Colonic mucosa (tissue), 4 donors: Measurements from ENCODE around the gene PIGH. TPM values are rescaled to one million over a fixed set of nuclear protein-coding genes. Genes with fewer than 3 reads are reported as not detected.
"Not testable (repeated sequence)": the region's sequence is repeated elsewhere in the genome, so short reads cannot be mapped to it uniquely, and the experiment has no call there.

Experiments used
- DNase-seq: peaks from one replicate; pipeline ENCODE4 v3.0.0-alpha.2; 2020
- H3K27ac ChIP-seq: fragments of 200-600 bp; one replicate; pipeline ENCODE4 v1.8.0; 2021
- H3K27me3 ChIP-seq: fragments of 200-600 bp; one replicate; pipeline ENCODE4 v1.8.0; 2021
- H3K36me3 ChIP-seq: fragments of 200-600 bp; one replicate; pipeline ENCODE4 v1.8.0; 2021
- H3K4me1 ChIP-seq: fragments of 200-600 bp; one replicate; pipeline ENCODE4 v1.8.0; 2021; ENCODE audit warnings: mild to moderate bottlenecking
- H3K4me3 ChIP-seq: fragments of 200-600 bp; one replicate; pipeline ENCODE4 v1.8.0; 2021
- H3K9ac ChIP-seq, 2 donors: one replicate each; pipeline ENCODE4 v1.7.0; 2013; ENCODE audit warnings: control low read depth in 2 of 2, low read depth in 2 of 2, low read length in 2 of 2
- H3K9me3 ChIP-seq: fragments of 200-600 bp; one replicate; pipeline ENCODE4 v1.8.0; 2021
- intact Hi-C: fragments of 100-400 bp; cut with DNase I; formaldehyde crosslinking; loops from one replicate; pipeline ENCODE4 v1.14.1; 2022
- total RNA-seq, 2 donors: library from RNA; stranded (reverse); fragmentation: NEBNext Ultra II Directional in 1 of 2; extraction: Animal tissue kit (Norgen Biotek cat#: 25700) in 1 of 2; gene quantifications; one replicate each; pipeline ENCODE4 v1.2.1, GENCODE V29; 2021
- TF ChIP-seq, protein P1 (sequence below): fragments of 200-600 bp; IDR thresholded peaks from one replicate; pipeline ENCODE4 v1.8.0; 2022; ENCODE audit warnings: antibody characterized with exemption, mild to moderate bottlenecking
- donor health status: healthy.
- donor health status: DM: no; HTN: no; CAD: no.
- donor health status: DM: no; HTN: no; CAD: no.

PIGH gene
- total RNA-seq, 2 donors from 2014 or later = 16.3 to 17.1 TPM

DNA sequence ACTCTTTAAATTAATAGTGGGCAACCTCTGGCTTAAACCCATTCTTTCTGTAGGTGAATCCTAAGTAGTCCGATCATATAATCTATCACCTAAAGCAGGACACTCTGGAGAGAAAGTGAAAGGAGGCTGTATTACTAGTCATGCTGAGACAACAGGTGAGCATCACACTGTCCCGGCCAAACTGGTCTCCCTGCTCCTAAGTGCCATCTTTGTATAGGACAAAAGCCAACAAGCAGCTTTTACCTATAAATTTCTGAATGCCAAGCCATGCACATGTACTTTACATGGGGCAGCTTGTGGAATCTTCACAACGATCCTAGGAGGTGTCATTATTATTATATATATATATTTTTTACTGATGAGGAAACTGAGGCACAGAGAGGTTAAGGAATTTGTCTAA is 48.9 kb downstream of the PIGH start:
- DNase-seq = no peak
- TF ChIP-seq, protein P1, sequence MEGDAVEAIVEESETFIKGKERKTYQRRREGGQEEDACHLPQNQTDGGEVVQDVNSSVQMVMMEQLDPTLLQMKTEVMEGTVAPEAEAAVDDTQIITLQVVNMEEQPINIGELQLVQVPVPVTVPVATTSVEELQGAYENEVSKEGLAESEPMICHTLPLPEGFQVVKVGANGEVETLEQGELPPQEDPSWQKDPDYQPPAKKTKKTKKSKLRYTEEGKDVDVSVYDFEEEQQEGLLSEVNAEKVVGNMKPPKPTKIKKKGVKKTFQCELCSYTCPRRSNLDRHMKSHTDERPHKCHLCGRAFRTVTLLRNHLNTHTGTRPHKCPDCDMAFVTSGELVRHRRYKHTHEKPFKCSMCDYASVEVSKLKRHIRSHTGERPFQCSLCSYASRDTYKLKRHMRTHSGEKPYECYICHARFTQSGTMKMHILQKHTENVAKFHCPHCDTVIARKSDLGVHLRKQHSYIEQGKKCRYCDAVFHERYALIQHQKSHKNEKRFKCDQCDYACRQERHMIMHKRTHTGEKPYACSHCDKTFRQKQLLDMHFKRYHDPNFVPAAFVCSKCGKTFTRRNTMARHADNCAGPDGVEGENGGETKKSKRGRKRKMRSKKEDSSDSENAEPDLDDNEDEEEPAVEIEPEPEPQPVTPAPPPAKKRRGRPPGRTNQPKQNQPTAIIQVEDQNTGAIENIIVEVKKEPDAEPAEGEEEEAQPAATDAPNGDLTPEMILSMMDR = no peak
- no peaks in the 10 kb centered on the region for H3K4me1 ChIP-seq
- no peak overlapping the region for H3K9ac ChIP-seq
- no peak overlapping the region for H3K27ac ChIP-seq
- no peaks in the 10 kb centered on the region for H3K36me3 ChIP-seq
- intact Hi-C loops = no loop called here
- H3K9me3 ChIP-seq = no peaks in the 10 kb centered on the region
- no peak overlapping the region for H3K4me3 ChIP-seq
- H3K27me3 ChIP-seq = no peaks in the 10 kb centered on the region

DNA sequence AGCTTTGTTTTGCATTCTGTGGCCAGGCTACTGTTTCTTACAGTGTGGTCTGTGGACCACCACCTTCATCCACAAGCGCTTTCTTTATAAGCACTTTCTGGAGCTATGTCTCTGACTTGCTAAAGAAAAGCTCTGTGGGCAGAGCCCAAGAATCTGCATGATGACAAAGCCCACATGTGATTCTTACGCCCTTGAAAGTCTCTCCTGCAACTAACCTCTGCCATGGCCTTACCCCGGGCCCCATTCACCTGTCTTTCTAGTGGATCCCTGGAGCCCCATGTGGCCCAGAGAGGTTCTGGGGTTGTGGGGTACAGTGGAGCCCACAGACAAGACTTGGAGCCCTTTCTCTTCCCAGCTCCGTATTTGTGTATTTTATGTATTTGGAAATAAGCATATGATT is 50.3 kb downstream of the PIGH start:
- no peaks in the 10 kb centered on the region for H3K36me3 ChIP-seq
- intact Hi-C loops = no loop called here
- no peaks in the 10 kb centered on the region for H3K4me1 ChIP-seq
- no peak overlapping the region for H3K4me3 ChIP-seq
- H3K9me3 ChIP-seq = no peaks in the 10 kb centered on the region
- H3K9ac ChIP-seq = no peak overlapping the region
- H3K27ac ChIP-seq = no peak overlapping the region
- no peaks in the 10 kb centered on the region for H3K27me3 ChIP-seq
- no peak for DNase-seq
- TF ChIP-seq, protein P1 = no peak

- no peak for DNase-seq
- Histone ChIP-seq H3K36me3 (no peaks in the 10 kb centered on the region), H3K4me1 (no peaks in the 10 kb centered on the region), H3K9ac (no peak overlapping the region), H3K9me3 (no peaks in the 10 kb centered on the region), H3K27me3 (no peaks in the 10 kb centered on the region), H3K27ac (no peak overlapping the region), H3K4me3 (no peak overlapping the region)
- intact Hi-C loops = no loop called here
- TF ChIP-seq, protein P1 = no peak
These were observed 52.8 kb downstream of the PIGH start for GRCh38 chr14:67547224-67547780.

DNA sequence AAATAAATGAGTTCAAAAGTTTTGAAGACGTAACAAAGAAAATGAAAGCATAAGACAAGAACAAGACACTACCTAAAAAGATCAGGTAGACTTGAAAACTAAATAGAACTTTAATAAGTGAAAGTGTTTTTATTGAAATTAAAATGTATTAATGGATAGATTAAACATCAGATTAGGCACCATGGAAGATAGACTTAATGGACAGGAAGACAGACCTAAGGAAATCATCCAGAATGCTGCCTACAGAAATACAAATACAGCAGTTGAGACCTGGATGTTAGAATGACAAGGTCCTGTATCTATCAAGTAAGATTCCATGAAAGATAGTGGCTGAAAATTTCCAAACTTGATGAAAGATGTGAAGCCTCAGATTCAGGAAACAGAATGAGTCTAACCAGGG is 55.5 kb downstream of the PIGH start:
- no peaks in the 10 kb centered on the region for H3K27me3 ChIP-seq
- intact Hi-C loops = no loop called here
- H3K9me3 ChIP-seq = no peaks in the 10 kb centered on the region
- DNase-seq = no peak
- TF ChIP-seq, protein P1 = no peak
- no peak overlapping the region for H3K4me3 ChIP-seq
- H3K27ac ChIP-seq = no peak overlapping the region
- H3K36me3 ChIP-seq = no peaks in the 10 kb centered on the region
- H3K4me1 ChIP-seq = no peaks in the 10 kb centered on the region
- H3K9ac ChIP-seq = no peak overlapping the region

DNA sequence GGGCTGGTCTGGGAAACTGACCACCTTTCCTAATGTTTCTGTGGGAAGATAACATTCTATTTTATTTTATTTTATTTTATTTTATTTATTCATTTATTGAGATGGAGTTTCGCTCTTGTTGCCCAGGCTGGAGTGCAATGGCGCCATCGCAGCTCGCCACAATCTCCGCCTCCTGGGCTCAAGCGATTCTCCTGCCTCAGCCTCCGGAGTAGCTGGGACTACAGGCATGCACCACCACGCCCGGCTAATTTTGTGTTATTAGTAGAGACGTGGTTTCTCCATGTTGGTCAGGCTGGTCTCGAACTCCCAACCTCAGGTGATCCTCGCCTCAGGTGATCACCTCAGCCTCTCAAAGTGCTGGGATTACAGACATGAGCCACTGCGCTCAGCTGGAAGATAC is 57.4 kb downstream of the PIGH start:
- intact Hi-C loops, DNase-seq, H3K36me3 ChIP-seq, H3K9me3 ChIP-seq, H3K9ac ChIP-seq, H3K4me3 ChIP-seq, H3K4me1 ChIP-seq, H3K27me3 ChIP-seq: not testable (repeated sequence)
- peak overlapping the region; percentile 81 for H3K27ac ChIP-seq

- H3K27ac ChIP-seq = peak overlapping the region; percentile 81
- H3K27me3 ChIP-seq = no peaks in the 10 kb centered on the region
- no peaks in the 10 kb centered on the region for H3K9me3 ChIP-seq
- DNase-seq = peak; percentile 89
- H3K4me3 ChIP-seq = peak overlapping the region; percentile 17
- peak overlapping the region in 1 of 2 donors; percentile 58 for H3K9ac ChIP-seq
- intact Hi-C loops = no loop called here
- no peaks in the 10 kb centered on the region for H3K36me3 ChIP-seq
- TF ChIP-seq, protein P1 = no peak
- no peaks in the 10 kb centered on the region for H3K4me1 ChIP-seq
These were observed 58.4 kb downstream of the PIGH start for GRCh38 chr14:67541448-67542387.
